GM10248 (cell line): Measurements from ENCODE around the gene LRRFIP2.

Source experiments
- CTCF ChIA-PET: fragments of 300-600 bp; sonication (Branson Sonifier 250); formaldehyde crosslinking; extraction: SDS; loops from one replicate; lab custom pipeline; 2021; ENCODE audit warnings: antibody characterized with exemption; lab: Yijun Ruan, JAX
- POLR2A ChIA-PET: fragments of 350-650 bp; sonication (Branson Sonifier 250); formaldehyde crosslinking; extraction: SDS; loops from one replicate; lab custom pipeline; 2020; ENCODE audit warnings: antibody characterized with exemption; lab: Yijun Ruan, JAX
- DNase-seq: peaks from one replicate; pipeline ENCODE4 v3.0.0; 2012; ENCODE audit errors: extremely low spot score
- TF ChIP-seq, protein P1 (sequence below): IDR thresholded peaks from 2 replicates; pipeline ENCODE4 v1.5.1; 2012; ENCODE audit warnings: mild to moderate bottlenecking, low read depth; ENCODE audit errors: extremely low read depth, missing control alignments, control extremely low read depth

LRRFIP2 gene

GRCh38 chr3:37029111-37029510 lies 145.3 kb downstream of the LRRFIP2 start:
- ChIA-PET POLR2A (interaction anchor here (0.6 kb wide), 1 partner anchor 92 kb away, joined by 5 read pairs; no protein-coding TSS in a partner anchor), CTCF (interaction anchor here (1.0 to 2.5 kb wide), 8 partner anchors 9 to 184 kb away, joined by 3 to 10 read pairs (median 3); no protein-coding TSS in a partner anchor)
- TF ChIP-seq, protein P1, sequence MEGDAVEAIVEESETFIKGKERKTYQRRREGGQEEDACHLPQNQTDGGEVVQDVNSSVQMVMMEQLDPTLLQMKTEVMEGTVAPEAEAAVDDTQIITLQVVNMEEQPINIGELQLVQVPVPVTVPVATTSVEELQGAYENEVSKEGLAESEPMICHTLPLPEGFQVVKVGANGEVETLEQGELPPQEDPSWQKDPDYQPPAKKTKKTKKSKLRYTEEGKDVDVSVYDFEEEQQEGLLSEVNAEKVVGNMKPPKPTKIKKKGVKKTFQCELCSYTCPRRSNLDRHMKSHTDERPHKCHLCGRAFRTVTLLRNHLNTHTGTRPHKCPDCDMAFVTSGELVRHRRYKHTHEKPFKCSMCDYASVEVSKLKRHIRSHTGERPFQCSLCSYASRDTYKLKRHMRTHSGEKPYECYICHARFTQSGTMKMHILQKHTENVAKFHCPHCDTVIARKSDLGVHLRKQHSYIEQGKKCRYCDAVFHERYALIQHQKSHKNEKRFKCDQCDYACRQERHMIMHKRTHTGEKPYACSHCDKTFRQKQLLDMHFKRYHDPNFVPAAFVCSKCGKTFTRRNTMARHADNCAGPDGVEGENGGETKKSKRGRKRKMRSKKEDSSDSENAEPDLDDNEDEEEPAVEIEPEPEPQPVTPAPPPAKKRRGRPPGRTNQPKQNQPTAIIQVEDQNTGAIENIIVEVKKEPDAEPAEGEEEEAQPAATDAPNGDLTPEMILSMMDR: no peak
- DNase-seq: no peak

GRCh38 chr3:37028329-37028728 lies 146.1 kb downstream of the LRRFIP2 start:
- no peak for DNase-seq
- ChIA-PET CTCF (interaction anchor here (1.0 to 2.5 kb wide), 5 partner anchors 10 to 185 kb away, joined by 3 to 10 read pairs (median 3); no protein-coding TSS in a partner anchor), POLR2A (interaction anchor here (0.7 kb wide), 3 partner anchors 12 to 134 kb away, joined by 4 to 15 read pairs (median 8); no protein-coding TSS in a partner anchor)
- TF ChIP-seq, protein P1: no peak

- ChIA-PET CTCF (no interaction called here), POLR2A (no interaction called here)
- DNase-seq: no peak
- TF ChIP-seq, protein P1: no peak
Observed at GRCh38 chr3:37026851-37027250, 147.5 kb downstream of the LRRFIP2 start.

GRCh38 chr3:37025561-37026335 lies 148.6 kb downstream of the LRRFIP2 start:
- TF ChIP-seq, protein P1: no peak
- CTCF ChIA-PET: interaction anchor here (1.1 to 2.5 kb wide), 8 partner anchors 10 to 194 kb away, joined by 3 to 14 read pairs (median 5); no protein-coding TSS in a partner anchor
- POLR2A ChIA-PET: no interaction called here
- no peak for DNase-seq

GRCh38 chr3:37024820-37025405 lies 149.5 kb downstream of the LRRFIP2 start:
- POLR2A ChIA-PET: interaction anchor here (1.4 kb wide), 1 partner anchor 32 kb away, joined by 3 read pairs; the partner anchor contains the start of genes EPM2AIP1 and MLH1
- CTCF ChIA-PET: interaction anchor here (0.7 to 2.5 kb wide), 18 partner anchors 8 to 195 kb away, joined by 3 to 14 read pairs (median 3); partner anchors contain the start of genes EPM2AIP1 and MLH1
- no peak for DNase-seq
- TF ChIP-seq, protein P1: no peak

GRCh38 chr3:37024092-37024491 lies 150.3 kb downstream of the LRRFIP2 start:
- TF ChIP-seq, protein P1: peak; percentile 32
- CTCF ChIA-PET: interaction anchor here (0.7 to 2.5 kb wide), 17 partner anchors 8 to 196 kb away, joined by 3 to 14 read pairs (median 3); partner anchors contain the start of genes EPM2AIP1 and MLH1
- POLR2A ChIA-PET: interaction anchor here (1.4 kb wide), 1 partner anchor 31 kb away, joined by 3 read pairs; the partner anchor contains the start of genes EPM2AIP1 and MLH1
- no peak for DNase-seq
